ENCODE results near the gene ZNF33B. TPM values are rescaled to one million over a fixed set of nuclear protein-coding genes. Genes with fewer than 3 reads are reported as not detected.
"Not testable (repeated sequence)": the region's sequence is repeated elsewhere in the genome, so short reads cannot be mapped to it uniquely, and the experiment has no call there.

The ZNF33B gene
- total RNA-seq, 1 donor from 2014 or later, result 34.5 TPM

GRCh38 chr10:42556931-42557330 is 81.4 kb downstream of the ZNF33B start:
- no peaks in the 10 kb centered on the region for H3K4me1 ChIP-seq

GRCh38 chr10:42553576-42553975 is 84.8 kb downstream of the ZNF33B start:
- not testable (repeated sequence) for H3K9me3 ChIP-seq (ENCODE audit: low read depth); H3F3A ChIP-seq (ENCODE audit: low read depth); H3K27ac Mint-ChIP-seq; H3K27me3 Mint-ChIP-seq (ENCODE audit: insufficient read depth, low read depth); H3K27ac ChIP-seq; DNase-seq (ENCODE audit: low spot score); H3K4me1 ChIP-seq; H3K27me3 ChIP-seq; H3K9ac ChIP-seq; H4K20me1 ChIP-seq (ENCODE audit: low read depth); H3K36me3 ChIP-seq; H3K9me3 Mint-ChIP-seq
- peaks cover 22% of the 10 kb centered on the region for H3K79me2 ChIP-seq (ENCODE audit: low read depth)
- H2AFZ ChIP-seq (replicated peaks), result peak overlapping the region; percentile 79
- H3K36me3 Mint-ChIP-seq, result peaks cover 17% of the 10 kb centered on the region
- H3K4me3 ChIP-seq, result peak overlapping the region; percentile 69
- H3K4me2 ChIP-seq, result peak overlapping the region; percentile 72
- H3K4me3 Mint-ChIP-seq, result peak overlapping the region; percentile 96
- H3K4me1 Mint-ChIP-seq, result peaks cover 18% of the 10 kb centered on the region

More at GRCh38 chr10:42556931-42557330, 81.4 kb downstream of the ZNF33B start:
- Mint-ChIP-seq H3K4me1 (peaks cover 7% of the 10 kb centered on the region), H3K9me3 (peaks cover 1% of the 10 kb centered on the region), H3K36me3 (peaks cover under 1% of the 10 kb centered on the region), H3K27me3 (ENCODE audit: insufficient read depth, low read depth) (peaks cover 11% of the 10 kb centered on the region), H3K4me3 (no peak overlapping the region), H3K27ac (no peak overlapping the region)
- Histone ChIP-seq H2AFZ (replicated peaks) (no peak overlapping the region), H3K27ac (no peak overlapping the region), H3K9ac (no peak overlapping the region), H3K9me3 (ENCODE audit: low read depth) (no peaks in the 10 kb centered on the region), H4K20me1 (ENCODE audit: low read depth) (no peaks in the 10 kb centered on the region), H3K36me3 (no peaks in the 10 kb centered on the region), H3K27me3 (no peaks in the 10 kb centered on the region), H3K79me2 (ENCODE audit: low read depth) (peaks cover 3% of the 10 kb centered on the region), H3K4me2 (no peak overlapping the region), H3F3A (ENCODE audit: low read depth) (no peaks in the 10 kb centered on the region), H3K4me3 (no peak overlapping the region)
- DNase-seq (ENCODE audit: low spot score), result no peak
- no peak for TF ChIP-seq EZH2phosphoT487 (IDR thresholded peaks at IDR 0.05)
- no peak for TF ChIP-seq EZH2 (IDR thresholded peaks at IDR 0.05)
- TF ChIP-seq CTCF (IDR thresholded peaks at IDR 0.05), result no peak

GRCh38 chr10:42553064-42553407 is 85.3 kb downstream of the ZNF33B start:
- Histone ChIP-seq H3F3A (ENCODE audit: low read depth) (no peaks in the 10 kb centered on the region), H3K4me2 (peak overlapping the region; percentile 72), H3K79me2 (ENCODE audit: low read depth) (peaks cover 22% of the 10 kb centered on the region), H3K36me3 (no peaks in the 10 kb centered on the region), H2AFZ (replicated peaks) (peak overlapping the region; percentile 79), H3K4me3 (peak overlapping the region; percentile 69), H3K9ac (no peak overlapping the region), H4K20me1 (ENCODE audit: low read depth) (no peaks in the 10 kb centered on the region), H3K9me3 (ENCODE audit: low read depth) (no peaks in the 10 kb centered on the region), H3K4me1 (no peaks in the 10 kb centered on the region), H3K27me3 (no peaks in the 10 kb centered on the region), H3K27ac (no peak overlapping the region)
- no peak overlapping the region for H3K27ac Mint-ChIP-seq
- H3K4me3 Mint-ChIP-seq, result peak overlapping the region; percentile 96
- peaks cover 4% of the 10 kb centered on the region for H3K27me3 Mint-ChIP-seq (ENCODE audit: insufficient read depth, low read depth)
- peaks cover 18% of the 10 kb centered on the region for H3K4me1 Mint-ChIP-seq
- no peak for DNase-seq (ENCODE audit: low spot score)
- TF ChIP-seq EZH2 (IDR thresholded peaks at IDR 0.05) (no peak), EZH2phosphoT487 (IDR thresholded peaks at IDR 0.05) (no peak), CTCF (IDR thresholded peaks at IDR 0.05) (no peak)
- H3K9me3 Mint-ChIP-seq, result peaks cover 10% of the 10 kb centered on the region
- H3K36me3 Mint-ChIP-seq, result peaks cover 19% of the 10 kb centered on the region

- Mint-ChIP-seq H3K4me1 (peaks cover 18% of the 10 kb centered on the region), H3K9me3 (peaks cover 16% of the 10 kb centered on the region), H3K27me3 (ENCODE audit: insufficient read depth, low read depth) (peaks cover 4% of the 10 kb centered on the region), H3K36me3 (peaks cover 25% of the 10 kb centered on the region), H3K27ac (no peak overlapping the region), H3K4me3 (peak overlapping the region; percentile 96)
- no peak overlapping the region for H3K27ac ChIP-seq
- peak overlapping the region; percentile 79 for H2AFZ ChIP-seq (replicated peaks)
- H3K4me2 ChIP-seq, result peak overlapping the region; percentile 72
- no peaks in the 10 kb centered on the region for H3K4me1 ChIP-seq
- peaks cover 22% of the 10 kb centered on the region for H3K79me2 ChIP-seq (ENCODE audit: low read depth)
- peak overlapping the region; percentile 69 for H3K4me3 ChIP-seq
- H3K9ac ChIP-seq, result peak overlapping the region; percentile 38
- H3K9me3 ChIP-seq (ENCODE audit: low read depth), result no peaks in the 10 kb centered on the region
- H4K20me1 ChIP-seq (ENCODE audit: low read depth), result no peaks in the 10 kb centered on the region
- no peaks in the 10 kb centered on the region for H3K36me3 ChIP-seq
- DNase-seq (ENCODE audit: low spot score), result peak; percentile 99
- no peak for TF ChIP-seq EZH2 (IDR thresholded peaks at IDR 0.05)
- TF ChIP-seq CTCF (IDR thresholded peaks at IDR 0.05), result no peak
- no peak for TF ChIP-seq EZH2phosphoT487 (IDR thresholded peaks at IDR 0.05)
- H3F3A ChIP-seq (ENCODE audit: low read depth), result no peaks in the 10 kb centered on the region
- H3K27me3 ChIP-seq, result no peaks in the 10 kb centered on the region
Observed at GRCh38 chr10:42552188-42553063, 85.9 kb downstream of the ZNF33B start.

Measured in neural progenitor cell (in vitro differentiated cells).